ENCODE results near the gene CRYBG1.

Gene CRYBG1

GRCh38 chr6:106444777-106445507 lies 84.4 kb downstream of the CRYBG1 start:
- TF ChIP-seq ZBTB7A (IDR thresholded peaks at IDR 0.05; ENCODE audit: low read depth), result no peak
- TF ChIP-seq RAD21 (IDR thresholded peaks at IDR 0.05; ENCODE audit: low read depth), result peak; percentile 66
- TF ChIP-seq YY1 (IDR thresholded peaks at IDR 0.05; ENCODE audit: low read depth), result 0 out of 2 replicates have a peak, but pooled peaks have one; percentile 19

GRCh38 chr6:106445508-106445878 lies 85.0 kb downstream of the CRYBG1 start:
- TF ChIP-seq REST (IDR thresholded peaks at IDR 0.05; ENCODE audit: low read depth), result no peak
- TF ChIP-seq RAD21 (IDR thresholded peaks at IDR 0.05; ENCODE audit: low read depth), result no peak
- TF ChIP-seq USF1 (IDR thresholded peaks at IDR 0.05), result no peak
- no peak for TF ChIP-seq NFIC (IDR thresholded peaks at IDR 0.05)
- TF ChIP-seq EGR1 (IDR thresholded peaks at IDR 0.05), result no peak
- no peak for TF ChIP-seq TAF1 (IDR thresholded peaks at IDR 0.05; ENCODE audit: low read depth)
- TF ChIP-seq ZBTB7A (IDR thresholded peaks at IDR 0.05; ENCODE audit: low read depth), result no peak

GRCh38 chr6:106446287-106446885 lies 85.9 kb downstream of the CRYBG1 start:
- TF ChIP-seq CREB1 (IDR thresholded peaks at IDR 0.05; ENCODE audit: low read depth) (no peak), REST (IDR thresholded peaks at IDR 0.05; ENCODE audit: low read depth) (no peak), RAD21 (IDR thresholded peaks at IDR 0.05; ENCODE audit: low read depth) (peak; percentile 40; the same call in 1 of the 2 replicates), ZBTB7A (IDR thresholded peaks at IDR 0.05; ENCODE audit: low read depth) (no peak), EP300 (IDR thresholded peaks at IDR 0.05; ENCODE audit: borderline replicate concordance) (no peak), TAF1 (IDR thresholded peaks at IDR 0.05; ENCODE audit: low read depth) (no peak), YY1 (IDR thresholded peaks at IDR 0.05; ENCODE audit: low read depth) (no peak), NFIC (IDR thresholded peaks at IDR 0.05) (no peak)

GRCh38 chr6:106446983-106447382 lies 86.5 kb downstream of the CRYBG1 start:
- no peak for TF ChIP-seq REST (IDR thresholded peaks at IDR 0.05; ENCODE audit: low read depth)
- no peak for TF ChIP-seq ZBTB7A (IDR thresholded peaks at IDR 0.05; ENCODE audit: low read depth)
- TF ChIP-seq YY1 (IDR thresholded peaks at IDR 0.05; ENCODE audit: low read depth), result no peak
- no peak for TF ChIP-seq TCF12 (IDR thresholded peaks at IDR 0.05; ENCODE audit: low read depth)
- no peak for TF ChIP-seq CREB1 (IDR thresholded peaks at IDR 0.05; ENCODE audit: low read depth)
- TF ChIP-seq RAD21 (IDR thresholded peaks at IDR 0.05; ENCODE audit: low read depth), result no peak
- TF ChIP-seq CEBPB (IDR thresholded peaks at IDR 0.05), result no peak

GRCh38 chr6:106448000-106448426 lies 87.5 kb downstream of the CRYBG1 start:
- no peak for TF ChIP-seq TCF12 (IDR thresholded peaks at IDR 0.05; ENCODE audit: low read depth)
- TF ChIP-seq EP300 (IDR thresholded peaks at IDR 0.05; ENCODE audit: borderline replicate concordance), result no peak
- no peak for TF ChIP-seq TEAD4 (IDR thresholded peaks at IDR 0.05)
- TF ChIP-seq FOXM1 (IDR thresholded peaks at IDR 0.05; ENCODE audit: borderline replicate concordance, low read depth), result no peak
- TF ChIP-seq TAF1 (IDR thresholded peaks at IDR 0.05; ENCODE audit: low read depth), result no peak
- TF ChIP-seq YY1 (IDR thresholded peaks at IDR 0.05; ENCODE audit: low read depth), result no peak
- no peak for TF ChIP-seq MAX (IDR thresholded peaks at IDR 0.05)
- no peak for TF ChIP-seq CREB1 (IDR thresholded peaks at IDR 0.05; ENCODE audit: low read depth)
- TF ChIP-seq REST (IDR thresholded peaks at IDR 0.05; ENCODE audit: low read depth), result no peak
- no peak for TF ChIP-seq USF1 (IDR thresholded peaks at IDR 0.05)
- no peak for TF ChIP-seq EGR1 (IDR thresholded peaks at IDR 0.05)
- TF ChIP-seq CEBPB (IDR thresholded peaks at IDR 0.05), result no peak
- TF ChIP-seq RAD21 (IDR thresholded peaks at IDR 0.05; ENCODE audit: low read depth), result no peak
- no peak for TF ChIP-seq ZBTB7A (IDR thresholded peaks at IDR 0.05; ENCODE audit: low read depth)
- TF ChIP-seq NFIC (IDR thresholded peaks at IDR 0.05), result no peak

Measured in Ishikawa (cell line).